HG02840 (cell line): ENCODE measurements around the gene GABRA4.

Source experiments
- ATAC-seq: cut with Tn5 transposase; IDR thresholded peaks from one replicate; pipeline ENCODE4 v1.9.1; 2021; ENCODE audit warnings: mild to moderate bottlenecking, moderate library complexity, moderate number of reproducible peaks; ENCODE audit not compliant: unreplicated experiment, low FRiP score

The GABRA4 gene

DNA sequence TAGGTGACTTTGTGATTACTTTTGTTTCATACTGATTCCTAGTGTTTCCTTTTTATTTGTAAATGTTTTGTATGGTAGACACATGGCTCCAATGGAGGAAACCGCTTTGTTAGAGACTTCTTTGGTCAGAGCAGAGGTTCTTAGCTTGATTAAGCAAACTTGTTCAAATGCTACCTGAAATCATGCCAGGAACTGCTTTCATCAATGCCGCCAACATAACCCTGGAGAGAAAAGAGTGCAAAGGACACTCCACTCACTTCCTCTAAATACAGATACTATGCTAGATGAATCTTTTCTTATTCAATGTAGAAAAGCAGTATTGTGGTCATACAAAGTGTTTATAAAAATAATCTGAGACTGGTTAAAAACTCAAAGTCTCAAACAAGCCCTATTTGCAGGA lies 58.7 kb downstream of the GABRA4 start:
- ATAC-seq, result no peak

GRCh38 chr4:46933686-46934085 lies 59.7 kb downstream of the GABRA4 start:
- no peak for ATAC-seq

DNA sequence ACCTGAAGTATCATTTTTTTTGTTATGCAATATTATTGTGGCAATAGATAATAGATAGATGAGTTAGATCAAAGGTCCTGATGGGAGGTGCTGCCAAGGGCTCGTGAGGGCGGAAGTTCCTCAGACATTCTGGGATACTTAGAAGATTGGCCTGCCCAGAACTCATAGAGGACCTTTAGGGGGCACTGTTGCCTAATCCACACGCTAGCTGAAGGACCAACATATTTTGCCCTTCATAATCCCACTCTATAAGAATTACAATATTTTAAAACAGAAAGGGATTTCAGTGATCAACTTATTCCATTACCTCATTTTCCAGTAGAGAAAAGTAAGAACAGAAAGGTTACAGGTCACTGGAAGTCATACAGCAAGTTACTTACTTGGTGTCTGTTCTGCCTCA lies 61.4 kb downstream of the GABRA4 start:
- no peak for ATAC-seq

DNA sequence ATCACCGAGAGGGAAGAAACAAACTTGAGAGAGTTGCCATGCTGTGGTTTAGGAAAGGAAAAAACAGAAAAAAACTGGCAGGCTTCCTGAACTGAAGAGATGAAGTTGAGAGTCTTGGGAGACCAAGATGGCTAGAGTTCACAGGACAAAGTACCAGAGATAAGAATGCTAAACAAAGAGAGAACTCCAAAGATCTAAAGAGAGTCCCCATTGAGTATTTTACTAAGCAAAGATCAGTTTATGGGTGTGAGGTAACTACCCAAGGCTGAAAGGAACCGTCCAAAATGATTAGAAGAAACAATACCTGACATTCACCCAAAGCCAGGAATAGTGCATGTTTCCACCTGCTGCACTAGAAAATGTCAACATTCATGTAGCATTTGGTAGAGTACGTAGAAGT lies 62.5 kb downstream of the GABRA4 start:
- ATAC-seq, result no peak

DNA sequence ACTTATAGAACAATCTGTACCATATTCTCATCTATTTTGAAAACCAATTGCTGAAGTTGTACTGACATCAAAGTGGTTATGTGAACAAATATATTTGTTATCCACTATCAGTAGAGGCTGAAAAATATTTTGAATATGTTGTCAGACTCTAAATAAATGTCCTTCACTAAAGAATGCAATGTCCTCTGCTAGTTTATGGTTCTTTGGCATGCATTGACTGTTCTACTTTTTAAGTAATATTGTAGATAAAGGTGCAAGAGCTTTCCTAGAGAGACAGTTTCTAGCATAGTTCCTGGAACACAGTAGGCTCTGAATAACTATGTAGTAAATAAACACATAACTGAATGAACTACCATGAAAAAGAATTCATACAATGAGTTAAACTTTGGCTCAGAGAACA lies 66.2 kb downstream of the GABRA4 start:
- no peak for ATAC-seq

GRCh38 chr4:46924789-46925529 lies 68.4 kb downstream of the GABRA4 start:
- no peak for ATAC-seq

DNA sequence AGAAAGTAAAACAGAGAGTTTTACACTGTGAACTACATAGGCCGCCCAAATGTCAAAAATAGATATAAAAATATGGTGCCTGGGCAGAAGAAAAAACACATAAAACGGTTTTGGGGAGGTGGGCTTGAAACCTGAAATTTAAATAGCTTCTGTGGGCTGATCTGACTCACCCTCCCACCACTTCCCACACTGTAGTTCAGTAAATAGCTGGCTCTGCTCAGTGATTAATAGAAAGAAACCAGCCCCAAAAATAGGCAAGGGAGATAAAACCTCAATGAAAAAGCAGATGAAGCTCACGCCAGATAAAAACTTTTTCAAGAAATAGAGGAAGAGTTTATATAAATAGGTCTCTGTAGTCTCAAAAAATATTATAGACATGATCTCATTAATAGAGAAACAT lies 71.2 kb downstream of the GABRA4 start:
- no peak for ATAC-seq

DNA sequence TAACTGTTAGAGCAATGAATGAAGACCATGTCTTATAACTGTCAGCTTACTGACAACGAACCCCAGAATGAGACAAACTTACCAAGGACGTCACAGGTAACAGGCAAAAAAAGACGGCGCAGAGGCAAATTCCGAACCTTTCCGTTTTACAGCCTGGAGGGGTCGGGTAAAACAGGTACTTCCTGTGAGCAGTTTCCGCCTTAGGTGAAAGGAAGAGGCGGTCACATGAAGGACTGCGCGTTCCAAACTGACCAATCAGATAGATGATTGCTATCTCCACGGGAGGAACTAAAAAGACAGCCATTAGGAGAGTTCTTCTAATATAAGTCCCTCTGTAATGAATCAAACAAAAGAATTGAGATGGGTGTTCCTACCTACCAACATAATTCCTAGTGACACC lies 84.3 kb downstream of the GABRA4 start, which contains the start of gene COX7B2:
Gene COX7B2, minus strand, starts transcription at position 168 of the 400 bp plus-strand sequence. CDS start 174,053 bp downstream, outside the sequence.
- ATAC-seq, result no peak

DNA sequence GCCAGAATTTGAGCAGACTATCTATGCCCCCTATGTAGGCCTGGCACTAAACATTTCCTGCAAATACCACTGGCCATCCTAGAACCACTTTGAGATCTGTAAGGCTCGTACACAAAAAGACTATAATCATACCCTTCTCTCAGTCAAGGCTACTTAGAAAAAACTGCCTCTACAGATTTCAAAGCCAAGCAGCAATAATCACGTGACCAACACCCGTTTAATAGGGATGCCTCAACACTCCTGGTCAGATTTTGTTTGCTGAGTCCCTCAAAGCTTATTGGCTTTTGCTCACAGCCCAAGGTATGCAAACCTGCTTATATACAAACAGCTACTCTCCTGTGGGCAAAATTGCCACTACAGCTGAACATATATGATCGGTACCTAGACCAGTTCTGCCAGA lies 85.2 kb downstream of the GABRA4 start:
- no peak for ATAC-seq

DNA sequence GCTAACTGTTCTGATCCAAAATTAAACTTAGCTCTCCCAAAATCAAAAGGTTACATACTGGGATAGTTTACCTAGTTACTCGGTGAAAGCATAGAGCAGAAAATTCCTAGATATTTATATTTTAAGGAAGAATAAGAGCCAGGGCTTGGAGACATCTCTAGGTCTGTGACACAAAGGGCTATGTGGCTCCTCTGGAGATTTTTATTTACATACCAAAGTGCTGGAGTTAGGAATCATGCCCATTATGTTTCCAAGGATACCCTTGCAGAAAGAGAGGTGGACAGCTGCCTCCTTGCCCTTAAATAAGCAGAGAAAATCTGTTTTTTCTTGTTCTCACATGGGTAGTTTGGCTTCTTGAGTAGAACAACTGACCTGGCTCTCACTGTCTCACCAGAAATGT lies 93.3 kb downstream of the GABRA4 start:
- ATAC-seq, result no peak

GRCh38 chr4:46894826-46895225 lies 98.6 kb downstream of the GABRA4 start:
- ATAC-seq, result no peak

DNA sequence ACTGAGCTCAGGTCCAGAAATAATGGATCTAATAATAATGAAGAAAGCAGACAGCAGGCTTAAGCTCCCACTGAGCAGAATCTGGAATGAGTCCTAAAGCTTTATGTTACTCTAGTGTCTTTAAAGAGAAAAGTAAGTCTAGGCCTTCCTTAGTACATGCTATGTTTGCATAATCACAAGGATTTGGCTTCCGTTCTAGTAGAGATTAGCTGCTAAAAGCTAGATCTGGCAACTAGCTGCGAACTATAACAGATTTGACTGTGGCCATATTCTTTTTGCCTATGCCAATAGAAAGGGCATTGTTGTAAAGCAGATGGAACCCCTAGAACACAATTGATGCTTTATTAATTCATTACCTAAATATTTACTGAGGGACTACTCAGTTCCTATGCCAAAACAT lies 103.3 kb downstream of the GABRA4 start:
- no peak for ATAC-seq

GRCh38 chr4:46889410-46889809 lies 104.0 kb downstream of the GABRA4 start:
- no peak for ATAC-seq

DNA sequence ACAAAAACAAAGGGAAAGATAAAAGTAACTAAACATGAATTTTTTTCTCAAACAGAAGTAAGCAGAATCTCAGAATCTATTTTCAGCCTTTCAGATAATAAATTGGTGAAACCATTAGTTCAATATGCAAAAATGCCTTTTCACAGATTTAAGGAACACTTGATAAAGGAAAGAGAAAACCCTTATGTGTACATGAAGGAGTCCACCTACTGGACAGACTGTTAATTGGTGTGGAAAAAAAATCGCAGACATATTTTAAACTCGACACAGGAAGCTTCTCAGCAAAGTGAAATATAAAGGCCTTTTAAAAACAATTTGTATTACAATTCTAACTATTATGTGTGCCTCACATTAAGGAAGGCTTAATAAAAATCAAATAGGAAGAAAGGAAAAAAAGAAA lies 106.7 kb downstream of the GABRA4 start:
- no peak for ATAC-seq

DNA sequence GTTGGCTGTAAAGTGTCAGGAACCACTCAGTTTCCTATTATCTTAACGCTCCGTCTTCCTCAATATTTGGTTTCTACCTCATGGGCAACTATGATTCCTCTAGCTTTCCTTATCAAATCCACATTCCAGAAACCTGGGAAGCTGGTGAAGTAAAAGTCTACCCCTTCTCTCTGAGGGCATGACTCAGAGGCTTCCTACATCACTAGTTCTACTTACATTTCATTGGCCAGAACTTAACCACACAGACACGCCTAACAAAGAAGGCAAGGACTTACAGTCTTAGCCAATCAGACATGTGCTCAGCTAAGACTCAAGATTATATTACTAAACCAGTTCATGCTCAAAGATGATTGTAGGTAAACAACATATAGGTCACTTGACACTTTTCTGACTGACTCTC lies 114.7 kb downstream of the GABRA4 start:
- no peak for ATAC-seq

GRCh38 chr4:46874811-46875210 lies 118.6 kb downstream of the GABRA4 start:
- ATAC-seq, result no peak

DNA sequence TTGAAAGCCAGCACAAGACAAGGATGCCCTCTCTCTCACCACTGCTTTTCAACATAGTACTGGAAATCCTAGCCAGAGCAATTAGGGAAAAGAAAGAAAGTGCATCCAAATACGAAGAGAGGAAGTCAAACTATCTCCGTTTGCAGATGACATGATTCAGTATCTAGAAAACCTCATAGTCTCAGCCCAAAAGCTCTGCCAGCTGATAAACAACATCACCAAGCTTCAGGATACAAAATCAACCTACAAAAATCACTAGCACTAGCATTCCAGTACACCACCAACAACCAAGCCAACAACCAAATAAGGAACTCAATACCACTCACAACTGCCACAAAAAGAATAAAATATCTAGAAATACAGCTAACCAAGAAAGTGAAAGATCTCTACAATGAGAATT lies 123.0 kb downstream of the GABRA4 start:
- ATAC-seq, result no peak
